Inflammatory macrophage treated with lipopolysaccharide for 4 hours (primary cell): ENCODE results near the gene KIRREL2.
"Not testable (repeated sequence)": the region's sequence is repeated elsewhere in the genome, so short reads cannot be mapped to it uniquely, and the experiment has no call there.

Experiments used
- DNase-seq: peaks from one replicate; pipeline ENCODE4 v3.0.0-alpha.2; 2020

The KIRREL2 gene

GRCh38 chr19:35870124-35870736, 13.5 kb downstream of the KIRREL2 start:
- DNase-seq, result peak; percentile 69

- DNase-seq, result no peak
These were observed 14.1 kb downstream of the KIRREL2 start for GRCh38 chr19:35870798-35871197.

GRCh38 chr19:35871611-35872010, 14.9 kb downstream of the KIRREL2 start:
- no peak for DNase-seq

- DNase-seq, result no peak
These were observed 15.5 kb downstream of the KIRREL2 start for GRCh38 chr19:35872180-35872579.

- DNase-seq, result no peak
These were observed 17.8 kb downstream of the KIRREL2 start for GRCh38 chr19:35874392-35874930.

- DNase-seq, result no peak
These were observed 22.4 kb downstream of the KIRREL2 start for GRCh38 chr19:35879068-35879467.

- peak; percentile 94 for DNase-seq
These were observed 23.1 kb downstream of the KIRREL2 start for GRCh38 chr19:35879770-35880317.

GRCh38 chr19:35882114-35882832, 25.6 kb downstream of the KIRREL2 start:
- peak; percentile 70 for DNase-seq

- DNase-seq, result no peak
These were observed 27.2 kb downstream of the KIRREL2 start for GRCh38 chr19:35883882-35884281.

GRCh38 chr19:35885225-35885738, 28.6 kb downstream of the KIRREL2 start:
- no peak for DNase-seq

GRCh38 chr19:35885904-35886303, 29.2 kb downstream of the KIRREL2 start:
- no peak for DNase-seq

- no peak for DNase-seq
These were observed 30.5 kb downstream of the KIRREL2 start for GRCh38 chr19:35887197-35887596.

- DNase-seq, result no peak
These were observed 31.7 kb downstream of the KIRREL2 start for GRCh38 chr19:35888398-35888797.

- no peak for DNase-seq
These were observed 32.8 kb downstream of the KIRREL2 start for GRCh38 chr19:35889370-35890112.

GRCh38 chr19:35890113-35890650, 33.5 kb downstream of the KIRREL2 start:
- DNase-seq, result no peak

- DNase-seq, result not testable (repeated sequence)
These were observed 35.1 kb downstream of the KIRREL2 start for GRCh38 chr19:35891819-35892218.

GRCh38 chr19:35894342-35894741, 37.6 kb downstream of the KIRREL2 start:
- no peak for DNase-seq

- DNase-seq, result no peak
These were observed 39.4 kb downstream of the KIRREL2 start for GRCh38 chr19:35895911-35896642.

- no peak for DNase-seq
These were observed 39.9 kb downstream of the KIRREL2 start for GRCh38 chr19:35896643-35897040.

- no peak for DNase-seq
These were observed 41.2 kb downstream of the KIRREL2 start for GRCh38 chr19:35897706-35898451.

- no peak for DNase-seq
These were observed 41.7 kb downstream of the KIRREL2 start for GRCh38 chr19:35898499-35898809.
